ENCODE data around the gene TOP1.

Gene TOP1

DNA sequence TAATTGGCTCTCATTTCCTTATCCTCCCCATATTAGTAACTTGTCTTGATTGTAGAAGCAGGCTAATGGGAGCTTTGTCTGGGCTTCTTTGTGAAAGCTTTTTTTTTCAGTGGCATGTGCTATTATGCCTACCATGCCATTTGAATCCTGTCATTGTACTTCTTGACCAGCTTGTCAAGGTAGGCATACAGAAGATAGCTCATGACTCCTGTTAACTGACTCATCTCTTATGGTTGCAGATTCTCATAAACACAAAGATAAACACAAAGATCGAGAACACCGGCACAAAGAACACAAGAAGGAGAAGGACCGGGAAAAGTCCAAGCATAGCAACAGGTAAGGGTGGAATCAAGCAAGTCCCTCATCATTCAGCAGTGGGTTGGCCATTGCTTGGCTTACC is 32.5 kb downstream of the TOP1 start:
- H3K18ac ChIP-seq (ENCODE audit: low read length), result no peak overlapping the region
- H4K8ac ChIP-seq (ENCODE audit: low read depth, low read length), result no peak overlapping the region
- no peaks in the 10 kb centered on the region for H3K27me3 ChIP-seq (ENCODE audit: insufficient read depth, low read length)
- peaks cover 0 to 4% of the 10 kb centered on the region in 2 experiments for H3K4me1 ChIP-seq (ENCODE audit: control insufficient read depth in 1 of 2, insufficient read depth in 2 of 2, low read length in 2 of 2)
- WGBS (ENCODE audit: extremely low coverage, insufficient coverage, insufficient read length), result no CpG with 5 or more reads among the region's 3 CpGs
- H3K79me1 ChIP-seq (ENCODE audit: low read length), result no peaks in the 10 kb centered on the region
- no peak overlapping the region for H3K14ac ChIP-seq (ENCODE audit: low read length)
- no peak overlapping the region for H3K27ac ChIP-seq (ENCODE audit: low read depth, low read length)
- no peak overlapping the region for H2AFZ ChIP-seq (ENCODE audit: insufficient read depth, low read length, poor library complexity)
- H3K4me3 ChIP-seq (ENCODE audit: low read depth, low read length), result no peak overlapping the region
- no peak overlapping the region for H2AK5ac ChIP-seq (ENCODE audit: low read length)
- no peaks in the 10 kb centered on the region for H3K79me2 ChIP-seq (ENCODE audit: control insufficient read depth, insufficient read depth, low read length, poor library complexity)
- H3K36me3 ChIP-seq (ENCODE audit: control insufficient read depth in 1 of 2, insufficient read depth in 2 of 2, low read length in 2 of 2), result peaks cover 4 to 5% of the 10 kb centered on the region in 2 experiments
- no peak overlapping the region for H2BK12ac ChIP-seq (ENCODE audit: low read length)
- H3K4me2 ChIP-seq (ENCODE audit: low read length), result no peak overlapping the region
- H3K9ac ChIP-seq (ENCODE audit: low read length), result no peak overlapping the region
- no peak overlapping the region for H2BK120ac ChIP-seq (ENCODE audit: insufficient read depth, low read length, poor library complexity)
- no peak overlapping the region for H2BK5ac ChIP-seq (ENCODE audit: low read depth, low read length, poor library complexity)
- H4K91ac ChIP-seq (ENCODE audit: low read depth, low read length), result no peak overlapping the region
- peak overlapping the region; percentile 79 for H3K4ac ChIP-seq (ENCODE audit: low read depth, low read length)
- no peak overlapping the region for H3K23ac ChIP-seq (ENCODE audit: low read length)
- no peak for DNase-seq
- H3K9me3 ChIP-seq (ENCODE audit: insufficient read depth, low read depth, low read length), result no peaks in the 10 kb centered on the region
- H4K12ac ChIP-seq (ENCODE audit: low read depth, low read length), result no peak overlapping the region

DNA sequence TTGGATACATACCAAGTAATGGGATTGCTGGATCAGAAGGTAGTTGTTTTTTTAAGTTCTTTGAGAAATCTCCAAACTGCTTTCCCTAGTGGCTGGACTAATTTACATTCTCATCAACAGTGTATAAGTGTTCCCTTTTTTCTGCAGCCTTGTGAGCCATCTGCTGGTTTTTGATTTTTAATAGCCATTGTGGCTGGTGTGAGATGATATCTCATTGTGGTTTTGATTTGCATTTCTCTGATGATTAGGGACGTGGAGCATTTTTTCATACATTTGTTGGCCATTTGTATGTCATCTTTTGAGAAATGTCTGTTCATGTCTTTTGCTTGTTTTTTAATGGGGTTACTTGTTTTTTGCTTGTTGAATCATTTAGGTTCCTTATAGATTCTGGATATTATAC is 34.8 kb downstream of the TOP1 start:
- Histone ChIP-seq H3K14ac (ENCODE audit: low read length) (no peak overlapping the region), H2BK120ac (ENCODE audit: insufficient read depth, low read length, poor library complexity) (no peak overlapping the region), H3K79me2 (ENCODE audit: control insufficient read depth, insufficient read depth, low read length, poor library complexity) (peaks cover 2% of the 10 kb centered on the region), H3K23ac (ENCODE audit: low read length) (no peak overlapping the region), H3K18ac (ENCODE audit: low read length) (no peak overlapping the region), H2BK12ac (ENCODE audit: low read length) (no peak overlapping the region), H3K4ac (ENCODE audit: low read depth, low read length) (no peak overlapping the region), H3K36me3 (ENCODE audit: control insufficient read depth in 1 of 2, insufficient read depth in 2 of 2, low read length in 2 of 2) (peaks cover 9 to 13% of the 10 kb centered on the region in 2 experiments), H4K8ac (ENCODE audit: low read depth, low read length) (no peak overlapping the region), H3K27me3 (ENCODE audit: insufficient read depth, low read length) (no peaks in the 10 kb centered on the region), H4K12ac (ENCODE audit: low read depth, low read length) (no peak overlapping the region), H3K4me2 (ENCODE audit: low read length) (no peak overlapping the region), H2AFZ (ENCODE audit: insufficient read depth, low read length, poor library complexity) (no peak overlapping the region), H4K91ac (ENCODE audit: low read depth, low read length) (no peak overlapping the region), H3K9ac (ENCODE audit: low read length) (no peak overlapping the region), H3K9me3 (ENCODE audit: insufficient read depth, low read depth, low read length) (no peaks in the 10 kb centered on the region), H2AK5ac (ENCODE audit: low read length) (no peak overlapping the region), H3K27ac (ENCODE audit: low read depth, low read length) (no peak overlapping the region), H3K79me1 (ENCODE audit: low read length) (no peaks in the 10 kb centered on the region), H3K4me3 (ENCODE audit: low read depth, low read length) (no peak overlapping the region), H3K4me1 (ENCODE audit: control insufficient read depth in 1 of 2, insufficient read depth in 2 of 2, low read length in 2 of 2) (peaks cover 0 to 1% of the 10 kb centered on the region in 2 experiments), H2BK5ac (ENCODE audit: low read depth, low read length, poor library complexity) (no peak overlapping the region)
- WGBS (ENCODE audit: extremely low coverage, insufficient coverage, insufficient read length), result no CpG with 5 or more reads among the region's 1 CpG
- no peak for DNase-seq

DNA sequence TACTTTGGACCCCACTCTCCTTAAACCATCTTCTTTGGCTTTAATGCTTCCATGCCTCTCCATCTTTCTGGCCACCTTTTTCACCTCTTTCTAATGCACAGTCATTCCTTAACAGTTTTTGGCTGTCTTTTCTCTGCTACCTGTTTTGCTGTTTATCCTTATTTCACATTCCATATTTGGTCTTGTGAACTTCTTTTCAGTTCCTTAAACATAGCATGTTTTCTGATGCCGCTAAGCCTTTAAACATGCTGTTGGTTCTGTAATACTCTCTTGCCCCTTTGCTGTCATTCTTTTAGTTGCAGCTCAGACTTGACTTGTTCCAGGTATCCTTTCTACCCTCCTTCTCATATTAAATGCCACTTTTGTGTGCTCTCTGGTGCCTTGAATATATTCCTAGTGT is 35.8 kb downstream of the TOP1 start:
- no peak overlapping the region for H2AK5ac ChIP-seq (ENCODE audit: low read length)
- no peak overlapping the region for H2BK12ac ChIP-seq (ENCODE audit: low read length)

DNA sequence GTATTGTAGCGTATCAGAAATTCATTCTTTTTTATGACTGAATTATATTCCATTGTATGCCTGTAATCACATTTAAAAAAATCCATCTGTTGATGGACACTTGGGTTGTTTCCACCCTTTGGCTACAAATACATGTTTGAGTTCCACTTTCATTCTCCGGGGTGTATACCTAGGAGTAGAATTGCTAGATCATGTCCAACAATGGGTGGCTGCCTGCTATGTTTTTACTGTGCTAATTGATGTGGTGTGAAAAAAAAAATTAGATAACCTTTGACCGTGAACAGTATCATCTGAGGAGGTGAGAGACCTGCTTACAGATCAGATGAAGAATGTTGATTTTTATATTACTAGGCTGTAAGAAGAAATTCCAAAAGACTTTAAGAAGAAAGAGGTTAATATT is 37.1 kb downstream of the TOP1 start:
- no peak overlapping the region for H3K9ac ChIP-seq (ENCODE audit: low read length)
- no peaks in the 10 kb centered on the region for H3K79me1 ChIP-seq (ENCODE audit: low read length)
- no peaks in the 10 kb centered on the region for H3K9me3 ChIP-seq (ENCODE audit: insufficient read depth, low read depth, low read length)
- no peak overlapping the region for H3K4ac ChIP-seq (ENCODE audit: low read depth, low read length)
- no peak overlapping the region for H4K8ac ChIP-seq (ENCODE audit: low read depth, low read length)
- no peak overlapping the region for H3K18ac ChIP-seq (ENCODE audit: low read length)
- no peak overlapping the region for H4K91ac ChIP-seq (ENCODE audit: low read depth, low read length)
- no peaks in the 10 kb centered on the region for H3K4me1 ChIP-seq (ENCODE audit: control insufficient read depth in 1 of 2, insufficient read depth in 2 of 2, low read length in 2 of 2)
- DNase-seq, result no peak
- H3K27ac ChIP-seq (ENCODE audit: low read depth, low read length), result no peak overlapping the region
- no peak overlapping the region for H2AFZ ChIP-seq (ENCODE audit: insufficient read depth, low read length, poor library complexity)
- H2AK5ac ChIP-seq (ENCODE audit: low read length), result no peak overlapping the region
- no peak overlapping the region for H3K23ac ChIP-seq (ENCODE audit: low read length)
- peaks cover 2% of the 10 kb centered on the region for H3K79me2 ChIP-seq (ENCODE audit: control insufficient read depth, insufficient read depth, low read length, poor library complexity)
- no peak overlapping the region for H2BK5ac ChIP-seq (ENCODE audit: low read depth, low read length, poor library complexity)
- no peak overlapping the region for H3K4me3 ChIP-seq (ENCODE audit: low read depth, low read length)
- H4K12ac ChIP-seq (ENCODE audit: low read depth, low read length), result no peak overlapping the region
- H2BK120ac ChIP-seq (ENCODE audit: insufficient read depth, low read length, poor library complexity), result no peak overlapping the region
- H3K14ac ChIP-seq (ENCODE audit: low read length), result no peak overlapping the region
- no peaks in the 10 kb centered on the region for H3K27me3 ChIP-seq (ENCODE audit: insufficient read depth, low read length)
- H2BK12ac ChIP-seq (ENCODE audit: low read length), result no peak overlapping the region
- no CpG with 5 or more reads among the region's 3 CpGs for WGBS (ENCODE audit: extremely low coverage, insufficient coverage, insufficient read length)
- H3K36me3 ChIP-seq (ENCODE audit: control insufficient read depth in 1 of 2, insufficient read depth in 2 of 2, low read length in 2 of 2), result peaks cover 9 to 14% of the 10 kb centered on the region in 2 experiments
- H3K4me2 ChIP-seq (ENCODE audit: low read length), result no peak overlapping the region

More for the DNA sequence above, 35.8 kb downstream of the TOP1 start:
- no CpG with 5 or more reads among the region's 1 CpG for WGBS (ENCODE audit: extremely low coverage, insufficient coverage, insufficient read length)
- no peak overlapping the region for H3K4me2 ChIP-seq (ENCODE audit: low read length)
- no peak overlapping the region for H3K23ac ChIP-seq (ENCODE audit: low read length)
- H3K4me1 ChIP-seq (ENCODE audit: control insufficient read depth in 1 of 2, insufficient read depth in 2 of 2, low read length in 2 of 2), result no peaks in the 10 kb centered on the region
- no peaks in the 10 kb centered on the region for H3K9me3 ChIP-seq (ENCODE audit: insufficient read depth, low read depth, low read length)
- no peaks in the 10 kb centered on the region for H3K27me3 ChIP-seq (ENCODE audit: insufficient read depth, low read length)
- H3K79me1 ChIP-seq (ENCODE audit: low read length), result no peaks in the 10 kb centered on the region
- no peak overlapping the region for H2BK5ac ChIP-seq (ENCODE audit: low read depth, low read length, poor library complexity)
- H2AFZ ChIP-seq (ENCODE audit: insufficient read depth, low read length, poor library complexity), result no peak overlapping the region
- no peak overlapping the region for H4K8ac ChIP-seq (ENCODE audit: low read depth, low read length)
- no peak overlapping the region for H3K18ac ChIP-seq (ENCODE audit: low read length)
- no peak overlapping the region for H4K91ac ChIP-seq (ENCODE audit: low read depth, low read length)
- H3K36me3 ChIP-seq (ENCODE audit: control insufficient read depth in 1 of 2, insufficient read depth in 2 of 2, low read length in 2 of 2), result peaks cover 9 to 14% of the 10 kb centered on the region in 2 experiments
- no peak overlapping the region for H4K12ac ChIP-seq (ENCODE audit: low read depth, low read length)
- H3K4me3 ChIP-seq (ENCODE audit: low read depth, low read length), result no peak overlapping the region
- peaks cover 2% of the 10 kb centered on the region for H3K79me2 ChIP-seq (ENCODE audit: control insufficient read depth, insufficient read depth, low read length, poor library complexity)
- H3K27ac ChIP-seq (ENCODE audit: low read depth, low read length), result no peak overlapping the region
- no peak overlapping the region for H3K14ac ChIP-seq (ENCODE audit: low read length)
- no peak overlapping the region for H3K9ac ChIP-seq (ENCODE audit: low read length)
- no peak overlapping the region for H2BK120ac ChIP-seq (ENCODE audit: insufficient read depth, low read length, poor library complexity)
- no peak for DNase-seq
- no peak overlapping the region for H3K4ac ChIP-seq (ENCODE audit: low read depth, low read length)
